ENCODE measurements around the gene TMEM134. TPM values are rescaled to one million over a fixed set of nuclear protein-coding genes. Genes with fewer than 3 reads are reported as not detected.
A peak's percentile ranks its signal among the peaks of the same experiment; 100 is the strongest.
"Not testable (repeated sequence)": the region's sequence is repeated elsewhere in the genome, so short reads cannot be mapped to it uniquely, and the experiment has no call there.

TMEM134 gene
- total RNA-seq, 1 donor from 2014 or later = 85.3 TPM

DNA sequence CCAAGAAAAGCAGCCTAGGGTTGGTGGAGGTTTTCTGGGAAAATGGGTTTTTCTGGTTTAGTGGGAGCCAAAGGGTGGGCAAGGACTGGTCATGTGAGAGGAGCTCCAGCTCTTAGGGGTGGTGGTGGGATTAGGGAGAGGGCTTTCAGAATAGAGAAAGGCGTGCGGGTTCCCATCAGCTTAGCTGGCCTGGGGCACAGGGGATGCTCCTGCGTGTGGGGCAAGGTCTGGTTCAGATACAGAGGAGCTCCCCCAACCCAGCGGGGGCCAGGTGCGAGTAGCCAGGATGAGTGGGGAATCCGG, 644 bp downstream of the TMEM134 start:
- ATAC-seq = no peak
- no peak for DNase-seq (ENCODE audit: missing footprints)
- intact Hi-C loops (cut with DNase I) = loop anchor here (2.0 to 5.0 kb wide), 2 partner anchors 26 to 66 kb away; partner anchors contain the start of genes CORO1B, PPP1CA and TBC1D10C

DNA sequence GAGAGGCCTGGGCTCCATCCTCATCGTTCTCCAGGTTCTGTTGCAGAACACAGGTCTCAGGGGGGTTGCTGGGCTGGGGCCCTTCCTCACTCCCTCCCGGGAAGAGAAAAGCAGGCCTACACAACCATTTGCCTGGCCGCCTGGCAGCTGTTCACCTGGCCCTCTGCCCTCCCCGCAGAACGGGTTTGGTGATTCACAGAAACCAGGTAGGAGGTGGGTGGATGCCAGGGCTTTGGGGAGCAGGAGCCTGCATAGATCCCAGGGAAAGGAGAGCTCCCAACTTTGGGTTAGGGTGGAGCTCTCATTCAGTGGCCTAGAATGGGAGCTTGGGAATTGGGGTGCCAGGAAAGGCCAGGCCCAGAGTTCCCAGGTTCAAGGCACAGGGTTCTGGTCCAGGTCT, 995 bp downstream of the TMEM134 start:
- intact Hi-C loops (cut with DNase I) = loop anchor here (2.0 to 5.0 kb wide), 2 partner anchors 25 to 66 kb away; partner anchors contain the start of genes CORO1B, PPP1CA and TBC1D10C
- no peak for ATAC-seq

DNA sequence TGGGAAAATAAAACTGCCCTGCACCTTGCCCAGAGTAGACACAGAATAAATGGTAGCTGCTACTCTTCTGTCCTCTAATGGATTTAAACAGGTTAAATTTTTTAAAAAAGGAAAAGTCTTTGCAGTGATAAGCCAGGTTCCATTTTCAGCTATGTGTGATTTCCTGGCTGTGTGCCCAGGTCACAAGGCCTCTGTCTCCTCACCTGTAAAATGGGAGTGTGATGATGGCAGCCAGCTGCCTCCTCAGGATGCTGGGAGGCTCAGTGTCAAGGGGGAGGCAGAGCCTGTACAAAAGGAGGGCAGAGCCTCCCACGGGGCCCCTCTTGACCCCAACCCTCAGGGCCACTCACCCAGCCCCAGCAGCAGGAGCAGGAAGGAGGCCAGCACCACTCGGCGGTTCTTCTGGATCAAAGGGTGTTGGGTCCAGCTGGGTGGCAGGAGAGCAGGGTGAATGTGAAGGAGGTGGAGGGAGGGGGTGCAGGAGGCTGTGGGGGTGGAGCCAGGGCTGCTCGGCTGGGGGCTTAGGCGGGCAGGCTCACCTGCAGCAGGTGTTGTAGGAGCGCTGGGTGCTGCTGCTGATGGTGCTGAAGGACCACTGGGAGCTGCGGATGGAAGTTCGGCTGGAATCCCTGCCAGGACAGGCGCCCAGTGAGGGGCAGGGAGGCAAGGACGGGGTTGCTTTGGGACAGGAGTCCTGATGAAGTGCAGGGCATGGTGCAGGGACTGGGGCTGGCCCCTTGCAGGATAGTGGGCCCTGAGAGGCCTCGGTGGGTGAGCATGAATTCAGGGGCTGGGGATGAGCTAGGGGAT, 1.9 kb downstream of the TMEM134 start:
- ATAC-seq (no peak), DNase-seq (ENCODE audit: missing footprints) (no peak)

More for the DNA sequence above, 995 bp downstream of the TMEM134 start:
- no peak for DNase-seq (ENCODE audit: missing footprints)

DNA sequence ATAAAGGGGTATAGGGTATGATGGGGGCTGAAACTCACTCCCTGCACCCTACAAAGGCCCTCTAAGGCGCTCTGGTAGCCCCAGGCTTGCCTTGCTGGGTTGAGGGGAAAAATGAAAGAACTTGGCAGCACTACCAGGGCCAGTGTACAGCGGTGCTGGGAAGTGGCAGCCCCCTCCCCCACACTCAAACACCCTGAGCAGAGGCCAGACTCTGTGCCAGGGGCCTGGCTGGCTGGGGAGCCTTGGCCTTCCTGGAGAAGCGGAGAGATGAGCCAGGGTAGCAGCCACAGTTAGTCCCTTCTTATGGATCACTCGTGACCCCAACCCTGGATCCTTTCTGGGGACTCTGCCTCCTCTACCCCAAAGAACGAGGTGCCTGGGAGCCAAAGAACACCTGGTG, 2.7 kb downstream of the TMEM134 start:
- ATAC-seq (no peak), DNase-seq (ENCODE audit: missing footprints) (no peak)
- intact Hi-C loops (cut with DNase I) = loop anchor here (5.0 kb wide), 1 partner anchor 64 kb away; the partner anchor contains the start of genes PPP1CA and TBC1D10C

More for the DNA sequence above, 1.9 kb downstream of the TMEM134 start:
- intact Hi-C loops (cut with DNase I) = loop anchor here (5.0 kb wide), 1 partner anchor 65 kb away; the partner anchor contains the start of genes PPP1CA and TBC1D10C

DNA sequence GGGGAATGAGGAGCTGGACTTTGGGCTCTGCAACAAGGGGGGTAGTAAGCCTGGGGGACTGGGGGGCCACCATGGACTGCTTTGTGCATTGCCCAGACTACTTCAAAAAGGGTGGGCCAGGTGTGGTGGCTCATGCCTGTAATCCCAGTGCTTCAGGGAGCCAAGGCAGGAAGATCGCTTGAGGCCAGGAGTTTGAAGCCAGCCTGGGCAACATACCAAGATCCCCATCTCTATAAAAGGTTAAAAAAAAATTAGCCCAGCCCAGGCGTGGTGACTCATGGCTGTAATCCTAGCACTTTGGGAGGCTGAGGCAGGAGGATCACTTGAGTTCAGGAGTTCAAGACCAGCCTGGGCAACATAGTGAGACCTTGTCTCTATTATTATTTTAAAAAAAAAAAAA, 3.5 kb downstream of the TMEM134 start:
- intact Hi-C loops (cut with DNase I) = loop anchor here (5.0 kb wide), 1 partner anchor 63 kb away; the partner anchor contains the start of genes PPP1CA and TBC1D10C
- ATAC-seq; DNase-seq (ENCODE audit: missing footprints): not testable (repeated sequence)

DNA sequence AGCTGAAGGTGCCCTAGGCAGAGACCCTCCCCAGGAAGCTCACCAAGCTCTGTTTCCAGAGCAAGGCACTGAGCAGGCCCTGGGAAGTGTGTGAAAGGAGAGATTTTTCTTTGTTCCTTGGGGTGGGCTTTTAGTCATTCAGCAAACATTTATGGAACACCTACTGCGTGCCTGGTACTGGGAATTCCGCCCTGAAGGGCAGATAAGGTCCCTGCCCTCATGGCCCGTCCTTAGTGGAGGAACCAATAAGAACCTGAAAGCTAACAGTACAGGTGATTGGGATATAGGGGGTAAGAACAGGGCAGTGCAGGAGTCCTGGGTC, 3.9 kb downstream of the TMEM134 start:
- DNase-seq (ENCODE audit: missing footprints) = no peak
- no peak for ATAC-seq
- intact Hi-C loops (cut with DNase I) = loop anchor here (5.0 kb wide), 1 partner anchor 63 kb away; the partner anchor contains the start of genes PPP1CA and TBC1D10C

DNA sequence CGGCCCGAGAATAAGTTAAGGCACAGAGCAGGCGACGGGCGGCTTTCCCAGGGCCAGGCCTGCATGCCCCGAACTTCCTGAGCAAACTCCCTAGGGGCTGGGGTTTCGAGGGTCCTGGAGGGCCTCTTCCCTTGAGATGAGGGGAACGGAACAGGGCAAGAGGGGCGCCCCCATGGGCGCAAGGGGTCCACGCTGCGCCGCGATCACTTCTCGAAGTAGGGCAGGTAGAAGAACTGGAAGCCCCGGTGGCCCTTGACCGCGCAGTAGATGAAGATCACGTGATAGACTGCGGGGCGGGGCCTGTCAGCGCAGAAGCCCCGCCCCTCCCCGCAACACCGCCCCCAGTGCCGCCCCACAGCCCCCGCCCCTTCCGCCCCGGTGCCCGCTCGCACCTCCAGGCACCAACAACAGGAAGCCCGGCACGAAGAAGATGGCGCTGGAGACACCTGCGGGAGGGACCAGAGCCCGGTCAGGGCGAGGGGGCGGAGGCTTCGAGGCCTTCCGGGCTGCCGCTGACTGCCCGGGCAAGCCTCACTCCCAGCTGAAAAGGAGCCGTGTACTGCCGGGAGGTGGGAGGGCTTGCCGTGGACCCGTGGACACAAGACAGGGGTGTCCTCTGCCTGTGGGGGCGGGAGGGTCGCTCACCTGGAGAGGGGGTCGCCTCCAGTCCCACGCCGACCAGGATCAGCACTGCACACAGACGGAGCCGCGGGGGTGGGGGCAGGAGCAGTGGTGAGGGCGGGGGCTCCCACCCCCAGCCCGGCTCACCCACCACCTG, 4.5 kb downstream of the TMEM134 start:
- DNase-seq (ENCODE audit: missing footprints) (peak; percentile 95), ATAC-seq (peak; percentile 58)
- intact Hi-C loops (cut with DNase I) = loop anchor here (1.0 to 5.0 kb wide), 2 partner anchors 36 to 62 kb away; partner anchors contain the start of genes PPP1CA, RPS6KB2 and TBC1D10C

DNA sequence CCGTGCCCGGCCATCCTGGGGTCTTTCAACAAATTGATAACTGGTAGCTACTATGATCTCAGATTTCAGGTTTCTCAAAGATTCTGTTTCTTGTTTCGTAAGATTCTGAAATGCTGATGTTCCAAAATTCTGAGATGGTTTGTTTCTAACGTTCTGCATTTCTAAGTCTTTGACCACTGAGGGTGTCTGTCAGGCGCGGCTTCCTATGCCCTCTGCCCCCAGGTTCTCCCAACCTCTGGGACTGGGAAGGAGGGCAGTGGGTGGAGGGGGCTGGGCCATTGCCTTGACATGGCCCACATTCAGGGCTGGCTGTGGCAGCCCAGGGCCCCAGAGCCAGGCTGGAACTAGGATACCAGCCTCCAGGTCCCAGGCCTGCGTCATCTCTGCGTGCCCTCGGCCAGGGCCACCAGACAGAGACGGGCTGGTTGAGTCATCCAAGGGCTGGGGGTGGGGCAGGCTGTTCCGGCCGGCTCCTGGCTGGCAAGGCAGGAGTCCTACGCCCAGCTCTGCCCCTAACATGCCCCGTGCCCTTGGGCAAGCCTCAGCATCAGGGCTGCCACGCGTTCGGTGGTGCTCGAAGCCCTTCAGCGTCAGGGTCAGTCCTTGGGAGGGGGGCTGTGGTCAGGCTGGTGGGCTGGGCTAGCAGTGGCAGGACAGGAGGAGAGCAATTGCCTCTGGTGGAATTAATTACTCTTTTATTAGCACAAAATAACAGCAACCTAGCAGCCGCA, 5.2 kb downstream of the TMEM134 start:
- intact Hi-C loops (cut with DNase I) = loop anchor here (1.0 kb wide), 1 partner anchor 36 kb away; the partner anchor contains the start of gene RPS6KB2
- ATAC-seq (peak; percentile 3), DNase-seq (ENCODE audit: missing footprints) (peak; percentile 87)

DNA sequence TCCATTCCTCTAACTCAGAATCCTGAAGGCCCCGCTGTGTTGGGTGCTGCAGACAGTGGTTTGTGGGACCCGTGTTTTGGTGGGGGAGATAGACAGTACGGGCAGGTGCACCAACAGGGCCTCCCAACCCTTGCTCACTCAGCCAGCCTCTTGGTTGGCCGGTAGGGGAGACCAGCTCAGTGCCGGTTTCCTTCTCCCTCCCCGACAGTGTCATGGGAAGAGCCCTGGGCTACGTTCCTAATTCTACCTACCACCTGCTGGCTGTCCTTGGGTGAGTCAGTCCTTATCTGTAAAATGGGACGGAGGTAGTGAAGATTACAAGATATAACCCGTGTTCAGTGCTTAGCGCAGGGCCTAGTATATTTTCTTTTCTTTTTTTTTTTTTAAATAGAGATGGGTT, 5.9 kb downstream of the TMEM134 start:
- DNase-seq (ENCODE audit: missing footprints) = no peak

DNA sequence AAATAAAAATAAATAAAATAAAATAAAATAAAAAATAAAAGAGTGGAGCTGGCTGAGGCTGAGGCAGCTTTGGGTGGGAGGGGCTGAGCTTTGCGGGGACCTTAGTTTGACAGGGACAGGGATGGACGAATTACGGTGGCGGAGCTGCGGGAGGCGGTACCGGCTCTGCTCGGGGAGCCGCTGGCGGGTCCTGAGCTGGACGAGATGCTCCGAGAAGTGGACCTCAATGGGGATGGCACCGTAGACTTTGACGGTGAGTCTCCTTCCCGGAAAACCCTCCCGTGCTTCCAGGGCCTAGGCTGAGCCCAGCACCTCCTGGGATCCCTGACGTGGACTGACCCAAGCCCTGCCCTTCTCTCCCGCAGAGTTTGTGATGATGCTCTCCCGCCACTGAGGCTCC, 10.8 kb downstream of the TMEM134 start:
- DNase-seq (ENCODE audit: missing footprints) (no peak), ATAC-seq (no peak)
- intact Hi-C loops (cut with DNase I) = no loop called here

More for the DNA sequence above, 5.9 kb downstream of the TMEM134 start:
- ATAC-seq = no peak
- intact Hi-C loops (cut with DNase I) = no loop called here

DNA sequence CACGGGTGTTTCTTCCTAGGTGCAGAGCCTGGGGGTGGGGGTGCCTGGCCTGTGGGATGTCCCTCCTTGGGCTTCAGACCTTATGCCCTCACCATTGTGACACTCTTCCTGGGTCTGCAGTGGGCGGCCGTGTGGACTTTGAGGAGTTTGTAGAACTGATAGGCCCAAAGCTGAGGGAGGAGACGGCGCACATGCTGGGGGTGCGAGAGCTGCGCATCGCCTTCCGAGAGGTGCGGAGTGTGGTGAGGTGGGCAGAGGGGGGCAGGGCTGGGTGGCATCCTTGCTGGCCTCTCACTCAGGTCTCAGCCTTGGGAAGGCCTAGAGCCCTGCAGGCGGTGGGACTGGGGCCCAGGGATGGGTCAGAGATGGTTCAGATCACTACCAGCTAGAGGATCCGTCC, 11.6 kb downstream of the TMEM134 start:
- ATAC-seq = no peak
- intact Hi-C loops (cut with DNase I) = no loop called here
- no peak for DNase-seq (ENCODE audit: missing footprints)

DNA sequence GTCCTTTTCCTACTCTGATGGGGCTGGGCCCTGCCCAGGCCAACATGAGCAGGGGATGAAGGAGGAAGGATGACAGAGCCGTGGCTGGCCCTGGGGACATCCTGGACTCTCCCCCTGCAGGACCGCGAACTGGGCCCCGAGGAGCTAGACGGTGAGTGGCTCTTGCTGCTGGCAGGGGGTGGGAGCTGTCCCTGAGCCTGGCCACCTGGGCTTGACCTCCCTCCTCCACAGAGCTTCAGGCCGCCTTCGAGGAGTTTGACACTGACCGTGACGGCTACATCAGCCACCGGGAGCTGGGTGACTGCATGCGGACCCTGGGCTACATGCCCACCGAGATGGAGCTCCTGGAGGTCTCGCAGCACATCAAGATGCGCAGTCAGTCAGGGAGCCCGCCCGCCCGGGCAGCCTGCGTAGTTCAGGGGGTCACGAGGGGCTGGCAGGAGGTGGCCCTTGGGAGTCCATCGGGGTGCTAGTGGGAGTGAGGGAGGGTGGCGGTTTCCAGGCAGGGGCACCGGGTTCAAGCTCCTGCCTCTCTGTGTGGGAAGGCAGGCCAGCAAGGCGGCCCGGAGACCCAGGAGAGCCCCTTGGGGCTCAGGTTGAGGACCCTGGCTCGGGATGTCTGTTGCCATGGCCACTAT, 12.9 kb downstream of the TMEM134 start:
- intact Hi-C loops (cut with DNase I) = no loop called here
- no peak for ATAC-seq
- no peak for DNase-seq (ENCODE audit: missing footprints)

DNA sequence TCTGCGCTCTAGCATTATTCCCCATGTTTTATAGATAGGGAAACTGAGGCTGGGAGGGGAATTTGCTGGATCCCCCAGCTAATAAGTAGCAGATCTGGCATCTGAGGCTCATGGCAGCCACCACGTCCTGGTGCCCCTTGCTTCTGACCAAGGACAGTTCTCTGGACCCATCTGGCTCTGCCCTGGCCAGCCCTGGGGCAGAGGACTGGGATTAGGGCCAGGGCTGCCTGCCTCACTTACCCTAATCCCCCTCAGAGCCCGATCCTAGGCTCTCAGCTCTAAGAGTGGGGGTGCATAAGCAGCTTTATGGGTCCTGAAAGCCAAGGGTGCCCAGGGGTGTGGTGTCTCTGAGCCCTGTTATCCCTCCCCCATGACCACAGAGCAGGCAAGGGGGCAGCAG, 14.0 kb downstream of the TMEM134 start, which contains the start of gene CABP4:
CABP4 (plus strand) TSS at position 301 of the 400 bp plus-strand sequence; CDS start at position 371, 70 bp downstream.
- DNase-seq (ENCODE audit: missing footprints) = no peak
- intact Hi-C loops (cut with DNase I) = no loop called here
- no peak for ATAC-seq

DNA sequence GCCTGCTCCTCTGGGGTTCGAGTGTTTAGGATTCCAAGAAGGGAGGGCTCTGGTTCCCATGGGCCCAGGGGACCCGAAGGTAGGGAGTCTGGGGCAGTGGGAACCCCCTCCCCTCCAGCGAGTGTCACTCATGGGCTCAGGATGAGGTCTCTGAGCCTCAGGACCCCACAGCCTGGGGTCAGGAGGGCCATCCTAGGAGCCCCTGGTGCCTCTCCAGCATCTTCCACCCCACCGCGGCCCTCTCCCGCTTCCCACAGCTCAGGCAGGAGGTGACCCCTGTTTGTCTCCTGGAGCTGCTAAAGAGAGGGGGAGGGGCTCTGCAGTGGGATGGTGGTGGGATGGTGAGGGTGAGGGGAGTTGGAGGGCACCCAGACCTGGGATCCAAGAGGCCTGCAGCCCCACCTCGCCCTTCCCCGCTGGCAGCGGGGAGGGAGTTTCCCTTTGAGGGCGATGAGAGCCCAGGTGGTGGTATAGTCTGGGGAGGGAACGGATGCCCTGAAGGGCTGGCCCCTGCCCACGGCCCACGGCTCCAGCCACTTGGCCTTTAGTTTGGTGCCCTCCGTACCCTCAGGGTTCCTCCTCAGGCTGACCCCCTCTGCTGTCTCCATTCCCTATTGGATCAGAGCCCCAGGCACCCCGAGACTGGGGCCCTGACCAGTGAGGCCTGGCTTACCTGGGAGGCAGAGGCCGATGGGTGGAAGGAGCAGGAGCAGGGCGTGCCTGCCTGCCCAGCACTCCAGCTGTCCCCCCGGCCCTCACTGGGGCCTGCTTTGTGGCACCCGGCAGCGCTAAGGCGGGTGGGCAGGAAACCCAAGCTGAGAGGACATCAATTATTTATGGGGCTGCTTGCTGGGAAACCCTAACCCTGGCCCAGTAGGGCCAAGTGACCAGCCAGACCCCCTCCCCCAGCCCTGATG, 15.0 kb downstream of the TMEM134 start:
- ATAC-seq = no peak
- DNase-seq (ENCODE audit: missing footprints) = no peak
- intact Hi-C loops (cut with DNase I) = no loop called here

DNA sequence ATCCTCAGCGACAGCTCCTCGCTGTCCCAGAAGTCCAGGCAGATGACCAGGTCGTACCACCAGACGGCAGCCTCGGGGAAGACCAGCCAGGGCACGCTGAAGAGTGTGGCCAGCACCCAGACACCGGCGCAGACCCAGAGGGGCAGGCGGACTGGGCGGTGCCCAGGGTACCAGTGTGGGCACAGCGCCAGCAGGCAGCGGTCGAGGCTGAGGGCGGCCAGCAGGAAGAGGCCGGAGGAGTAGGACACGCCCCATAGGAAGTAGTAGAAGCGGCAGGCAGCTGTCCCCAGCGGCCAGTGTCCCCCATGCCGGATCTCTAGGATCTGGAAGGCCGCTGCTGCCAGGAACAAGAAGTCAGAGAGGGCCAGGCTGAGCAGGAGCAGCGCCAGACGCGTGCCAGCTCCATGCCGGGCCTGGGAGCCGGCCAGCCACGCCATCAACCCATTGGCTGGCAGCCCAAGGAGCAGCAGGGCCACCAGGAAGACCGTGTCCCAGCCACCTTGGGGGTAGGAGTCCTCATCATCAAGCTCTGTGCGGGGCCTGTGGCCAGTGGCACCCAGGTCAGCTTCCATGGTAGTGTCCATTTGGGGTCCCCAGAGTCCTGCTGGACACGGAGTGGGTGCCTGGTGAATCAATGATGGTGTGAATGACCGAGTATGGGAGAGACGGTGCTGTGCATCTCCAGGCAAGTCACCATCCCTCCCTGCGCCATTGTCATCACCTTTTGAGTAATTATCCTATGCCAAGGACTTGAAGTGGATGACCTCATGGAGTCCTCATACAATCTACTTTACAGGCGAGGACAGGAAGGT, 16.7 kb downstream of the TMEM134 start, which contains the start of gene GPR152:
GPR152 (minus strand) TSS at position 589 of the 812 bp plus-strand sequence; CDS start at position 584, 5 bp downstream.
- no peak for ATAC-seq
- no peak for DNase-seq (ENCODE audit: missing footprints)
- intact Hi-C loops (cut with DNase I) = no loop called here

DNA sequence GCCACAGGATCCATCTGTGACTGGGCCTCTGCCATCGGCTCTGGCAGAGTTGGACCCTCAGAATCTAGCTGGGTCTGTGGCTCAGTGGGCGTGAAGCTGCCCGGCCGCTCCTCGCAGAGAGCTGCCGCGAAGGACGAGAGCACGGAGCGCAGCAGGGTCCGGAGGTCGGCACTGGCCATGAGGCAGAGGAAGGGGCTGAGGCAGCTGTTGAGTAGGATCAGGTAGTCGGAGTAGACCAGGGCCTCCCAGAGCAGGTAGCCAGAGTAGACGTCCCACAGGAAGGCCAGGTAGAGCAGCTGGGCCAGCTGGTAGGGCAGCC, 17.4 kb downstream of the TMEM134 start:
- no peak for DNase-seq (ENCODE audit: missing footprints)
- intact Hi-C loops (cut with DNase I) = no loop called here
- ATAC-seq = no peak
